Endothelial cell of umbilical vein (primary cell): ENCODE measurements around the gene SVIL. TPM values are rescaled to one million over a fixed set of nuclear protein-coding genes. Genes with fewer than 3 reads are reported as not detected.
A peak's percentile ranks its signal among the peaks of the same experiment; 100 is the strongest.

Source experiments
- BruUV-seq: library from RNA; stranded (reverse); fragments of 400-500 nt; replicated peaks from 2 replicates; lab custom pipeline; 2021; lab: Mats Ljungman, UMichigan
- CTCF ChIA-PET: fragments of 300-600, 350-600 bp; sonication (Branson Sonifier 250); formaldehyde crosslinking; loops from one replicate; lab custom pipeline; 2021; ENCODE audit warnings: antibody characterized with exemption, inconsistent platforms; lab: Charles Lee
- POLR2A ChIA-PET: fragments of 300-600, 350-600 bp; sonication (Branson Sonifier 250); formaldehyde crosslinking; loops from one replicate; lab custom pipeline; 2021; ENCODE audit warnings: antibody characterized with exemption, inconsistent platforms; lab: Charles Lee
- DNase-seq: peaks from one replicate; pipeline ENCODE4 v3.0.0-alpha.2; 2011; ENCODE audit warnings: low read depth, low spot score
- FAIRE-seq: peaks from 2 replicates; lab custom pipeline; 2011; peaks lifted over from hg19 to GRCh38; lab: Jason Lieb, UNC
- H2AFZ ChIP-seq: 2 replicates; pipeline ENCODE4 v1.6.0; 2012; ENCODE audit warnings: low read depth, low read length, control low read depth, inconsistent platforms
- H3K27ac ChIP-seq: 2 replicates; pipeline ENCODE4 v1.5.1; 2011; ENCODE audit warnings: low read depth, mild to moderate bottlenecking, control low read depth, low read length, moderate library complexity; ENCODE audit not compliant: insufficient read depth
- H3K27me3 ChIP-seq, 2 experiments: 2 replicates each; pipeline versions ENCODE4 v1.6.0 to v1.6.1; 2011; ENCODE audit warnings: low read length in 2 of 2, mixed read lengths in 1 of 2; ENCODE audit not compliant: control insufficient read depth in 2 of 2, insufficient read depth in 2 of 2
- H3K36me3 ChIP-seq, 2 experiments: 2 replicates in 1 of 2; 3 replicates in 1 of 2; pipeline ENCODE4 v1.5.1; 2011; ENCODE audit warnings: low read length in 2 of 2, mild to moderate bottlenecking in 1 of 2, moderate library complexity in 1 of 2; ENCODE audit not compliant: control insufficient read depth in 2 of 2, insufficient read depth in 2 of 2; ENCODE audit errors: extremely low read depth in 1 of 2
- H3K4me1 ChIP-seq: 3 replicates; pipeline ENCODE4 v1.5.1; 2011; ENCODE audit warnings: mild to moderate bottlenecking, low read length; ENCODE audit not compliant: control insufficient read depth, insufficient read depth; ENCODE audit errors: extremely low read depth
- H3K4me2 ChIP-seq: 2 replicates; pipeline ENCODE4 v1.6.1; 2011; ENCODE audit warnings: low read length, control low read depth, mixed read lengths; ENCODE audit not compliant: insufficient read depth
- H3K4me3 ChIP-seq, 3 experiments: fragments of 200-600 bp in 1 of 3; sonication (generic), shearing (Covaris generic) in 1 of 3; replicated peaks in 1 of 3; 2 replicates each; pipeline ENCODE4 v1.5.1; 2011 to 2016; ENCODE audit warnings: control low read depth in 3 of 3, low read length in 3 of 3, mild to moderate bottlenecking in 2 of 3, inconsistent platforms in 1 of 3, low read depth in 1 of 3, moderate library complexity in 1 of 3; ENCODE audit not compliant: insufficient read depth in 1 of 3
- H3K79me2 ChIP-seq: 2 replicates; pipeline ENCODE4 v1.6.0; 2012; ENCODE audit warnings: low read length, inconsistent platforms; ENCODE audit not compliant: control insufficient read depth, insufficient read depth
- H3K9ac ChIP-seq: replicated peaks from 2 replicates; pipeline ENCODE3; 2011; ENCODE audit warnings: low read length, control low read depth; ENCODE audit not compliant: insufficient read depth; ENCODE audit errors: extremely low read depth
- H3K9me1 ChIP-seq: replicated peaks from 3 replicates; pipeline ENCODE4 v1.6.0; 2011; ENCODE audit warnings: mild to moderate bottlenecking, low read length; ENCODE audit not compliant: control insufficient read depth, insufficient read depth; ENCODE audit errors: extremely low read depth
- H3K9me3 ChIP-seq: replicated peaks from 2 replicates; pipeline ENCODE4 v1.5.1; 2012; ENCODE audit warnings: low read length, inconsistent platforms; ENCODE audit not compliant: control insufficient read depth, insufficient read depth
- H4K20me1 ChIP-seq: replicated peaks from 2 replicates; pipeline ENCODE3; 2011; ENCODE audit warnings: mild to moderate bottlenecking, low read length; ENCODE audit not compliant: control insufficient read depth, insufficient read depth; ENCODE audit errors: extremely low read depth
- CTCF ChIP-seq, 2 donors: IDR thresholded peaks; 1 replicate in 1 of 2; 2 replicates in 1 of 2; pipeline ENCODE4 v1.5.1; 2011; ENCODE audit warnings: low read length in 2 of 2, mild to moderate bottlenecking in 2 of 2, moderate library complexity in 2 of 2, control low read depth in 1 of 2, inconsistent platforms in 1 of 2, low read depth in 1 of 2; ENCODE audit not compliant: insufficient read depth in 1 of 2; ENCODE audit errors: extremely low read depth in 1 of 2
- EZH2 ChIP-seq: IDR thresholded peaks from 2 replicates; pipeline ENCODE4 v1.6.1; 2012; ENCODE audit warnings: borderline replicate concordance, low read depth, mild to moderate bottlenecking, moderate library complexity, low read length, inconsistent platforms; ENCODE audit not compliant: severe bottlenecking
- FOS ChIP-seq: IDR thresholded peaks from 2 replicates; pipeline ENCODE4 v1.6.1; 2011; ENCODE audit warnings: mild to moderate bottlenecking, low read length, moderate library complexity, borderline replicate concordance; ENCODE audit not compliant: insufficient read depth
- GATA2 ChIP-seq: IDR thresholded peaks from 2 replicates; pipeline ENCODE4 v1.7.0; 2011; ENCODE audit warnings: low read depth, mild to moderate bottlenecking, moderate library complexity, mixed read lengths, low read length; ENCODE audit not compliant: insufficient read length, insufficient read depth
- JUN ChIP-seq: IDR thresholded peaks from 2 replicates; pipeline ENCODE4 v1.6.1; 2011; ENCODE audit warnings: borderline replicate concordance, low read depth; ENCODE audit not compliant: insufficient read length, insufficient read depth
- MAX ChIP-seq: IDR thresholded peaks from 2 replicates; pipeline ENCODE4 v1.6.1; 2011; ENCODE audit not compliant: insufficient read depth, insufficient read length
- MYC ChIP-seq: IDR thresholded peaks from one replicate; pipeline ENCODE4 v1.6.1; 2011; ENCODE audit warnings: mild to moderate bottlenecking, low read depth, low read length
- POLR2A ChIP-seq: IDR thresholded peaks from 2 replicates; pipeline ENCODE4 v1.6.1; 2012; ENCODE audit warnings: low read depth, mild to moderate bottlenecking, control low read depth, low read length
- POLR2AphosphoS5 ChIP-seq: IDR thresholded peaks from 2 replicates; pipeline ENCODE4 v1.6.1; 2012; ENCODE audit warnings: low read depth, mild to moderate bottlenecking, control low read depth, low read length, moderate library complexity; ENCODE audit not compliant: insufficient read depth
- dilution Hi-C: fragments of 300-500 bp; cut with MboI; formaldehyde crosslinking; loops from one replicate; pipeline ENCODE4 v1.15.0; 2019; ENCODE audit warnings: low sequenced_read_pairs; ENCODE audit not compliant: extremely low pct_ligation_motif_present
- intact Hi-C: fragments of 100-400 bp; cut with micrococcal nuclease; formaldehyde crosslinking; loops from one replicate; pipeline ENCODE4 v1.10.0; 2022
- polyA plus RNA-seq, 4 experiments: library from polyadenylated mRNA; depleted of rRNA in 3 of 4; stranded (reverse) in 3 of 4; unstranded in 1 of 4; fragments of >200 nt; gene quantifications; 2 replicates each; pipeline versions ENCODE4 v1.2.1 to v1.2.3, GENCODE V29; 2011 to 2012; ENCODE audit warnings: missing spikeins in 1 of 4
- total RNA-seq: library from RNA; stranded (reverse); gene quantifications from 2 replicates; pipeline ENCODE4 v1.2.3, GENCODE V29; 2021

The SVIL gene
- total and polyA plus RNA-seq, 2 donors (not counting 3 experiments of a cell fraction or from before 2014, with no cell fraction given) = 22.6 to 70.7 TPM

GRCh38 chr10:29546773-29547313 is 87.9 kb downstream of the SVIL start:
- ChIA-PET CTCF (interaction anchor here (1.0 kb wide), 1 partner anchor 42 kb away, joined by 3 read pairs; no protein-coding TSS in a partner anchor), POLR2A (no interaction called here)
- H3K27me3 ChIP-seq = no peaks in the 10 kb centered on the region
- no peaks in the 10 kb centered on the region for H3K9me1 ChIP-seq
- H3K9ac ChIP-seq = no peak overlapping the region
- H3K79me2 ChIP-seq = peaks cover 2% of the 10 kb centered on the region
- H3K4me3 ChIP-seq = no peak overlapping the region
- H2AFZ ChIP-seq = no peak overlapping the region
- intact Hi-C loops (no loop called here), dilution Hi-C loops (no loop called here)
- peaks cover 1% of the 10 kb centered on the region for H4K20me1 ChIP-seq
- peaks cover 3 to 17% of the 10 kb centered on the region in 2 experiments for H3K36me3 ChIP-seq
- H3K27ac ChIP-seq = no peak overlapping the region
- TF ChIP-seq JUN (no peak), MAX (no peak), POLR2AphosphoS5 (no peak), EZH2 (no peak), MYC (no peak), GATA2 (no peak), POLR2A (no peak), CTCF (IDR thresholded peaks at IDR 0.05; ENCODE audit: extremely low read depth in 1 of 2, insufficient read depth in 1 of 2, low read depth in 1 of 2, low read length in 2 of 2) (no peak), FOS (no peak)
- no TSS peak for BruUV-seq
- DNase-seq = no peak
- H3K9me3 ChIP-seq = no peaks in the 10 kb centered on the region
- FAIRE-seq = peak; percentile 50
- no peaks in the 10 kb centered on the region for H3K4me1 ChIP-seq
- H3K4me2 ChIP-seq = no peak overlapping the region
